SK-N-SH treated with all-trans-retinoic acid at 6 μM for 48 hours (cell line): Measurements from ENCODE around the gene EPN2.

ENCODE experiments used
- ESRRG ChIP-seq: fragments of 250-450 bp; sonication (Bioruptor Pico); IDR thresholded peaks from 2 replicates; pipeline ENCODE4 v1.6.1; 2021; ENCODE audit warnings: mild to moderate bottlenecking
- ISL1 ChIP-seq: fragments of 250-450 bp; sonication (Bioruptor Pico); IDR thresholded peaks from 2 replicates; pipeline ENCODE4 v2.1.2; 2022; ENCODE audit warnings: mild to moderate bottlenecking, moderate library complexity
- SNAI2 ChIP-seq: fragments of 250-450 bp; sonication (Bioruptor Pico); IDR thresholded peaks from 2 replicates; pipeline ENCODE4 v1.5.0; 2020; ENCODE audit warnings: mild to moderate bottlenecking, moderate library complexity
- ZFP30 ChIP-seq: fragments of 450-650 bp; formaldehyde crosslinking; IDR thresholded peaks from 2 replicates; pipeline ENCODE4 v1.5.0; 2022; ENCODE audit warnings: mild to moderate bottlenecking, moderate library complexity
- TF ChIP-seq, protein P1 (sequence below): fragments of 250-450 bp; sonication (Bioruptor Pico); IDR thresholded peaks from 2 replicates; pipeline ENCODE4 v1.5.0; 2020; ENCODE audit warnings: mild to moderate bottlenecking, moderate library complexity
- TF ChIP-seq, protein P2 (sequence below): fragments of 250-450 bp; sonication (Bioruptor Pico); IDR thresholded peaks from 2 replicates; pipeline ENCODE4 v1.5.1; 2020; ENCODE audit warnings: low read depth, mild to moderate bottlenecking, moderate library complexity

DNA sequence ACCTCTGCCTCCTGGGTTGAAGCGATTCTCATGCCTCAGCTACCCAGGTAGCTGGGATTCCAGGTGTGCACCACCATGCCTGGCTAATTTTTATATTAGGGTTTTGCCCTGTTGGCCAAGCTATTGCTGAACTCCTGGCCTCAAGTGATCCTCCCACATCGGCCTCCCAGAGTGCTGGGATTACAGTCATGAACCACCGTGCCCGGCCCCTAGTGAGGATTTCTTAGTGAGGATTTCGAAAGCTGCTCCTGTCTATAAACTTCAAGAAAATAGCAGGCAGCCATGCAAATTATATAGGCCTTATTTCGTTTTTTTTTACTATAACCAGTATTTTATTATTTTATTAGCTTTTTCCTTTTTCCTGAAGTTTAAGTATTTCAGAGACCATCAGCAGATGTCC, 41.6 kb downstream of the EPN2 start:
- no peak for TF ChIP-seq ZFP30 (CRISPR knock-in tag)
- TF ChIP-seq, protein P1, sequence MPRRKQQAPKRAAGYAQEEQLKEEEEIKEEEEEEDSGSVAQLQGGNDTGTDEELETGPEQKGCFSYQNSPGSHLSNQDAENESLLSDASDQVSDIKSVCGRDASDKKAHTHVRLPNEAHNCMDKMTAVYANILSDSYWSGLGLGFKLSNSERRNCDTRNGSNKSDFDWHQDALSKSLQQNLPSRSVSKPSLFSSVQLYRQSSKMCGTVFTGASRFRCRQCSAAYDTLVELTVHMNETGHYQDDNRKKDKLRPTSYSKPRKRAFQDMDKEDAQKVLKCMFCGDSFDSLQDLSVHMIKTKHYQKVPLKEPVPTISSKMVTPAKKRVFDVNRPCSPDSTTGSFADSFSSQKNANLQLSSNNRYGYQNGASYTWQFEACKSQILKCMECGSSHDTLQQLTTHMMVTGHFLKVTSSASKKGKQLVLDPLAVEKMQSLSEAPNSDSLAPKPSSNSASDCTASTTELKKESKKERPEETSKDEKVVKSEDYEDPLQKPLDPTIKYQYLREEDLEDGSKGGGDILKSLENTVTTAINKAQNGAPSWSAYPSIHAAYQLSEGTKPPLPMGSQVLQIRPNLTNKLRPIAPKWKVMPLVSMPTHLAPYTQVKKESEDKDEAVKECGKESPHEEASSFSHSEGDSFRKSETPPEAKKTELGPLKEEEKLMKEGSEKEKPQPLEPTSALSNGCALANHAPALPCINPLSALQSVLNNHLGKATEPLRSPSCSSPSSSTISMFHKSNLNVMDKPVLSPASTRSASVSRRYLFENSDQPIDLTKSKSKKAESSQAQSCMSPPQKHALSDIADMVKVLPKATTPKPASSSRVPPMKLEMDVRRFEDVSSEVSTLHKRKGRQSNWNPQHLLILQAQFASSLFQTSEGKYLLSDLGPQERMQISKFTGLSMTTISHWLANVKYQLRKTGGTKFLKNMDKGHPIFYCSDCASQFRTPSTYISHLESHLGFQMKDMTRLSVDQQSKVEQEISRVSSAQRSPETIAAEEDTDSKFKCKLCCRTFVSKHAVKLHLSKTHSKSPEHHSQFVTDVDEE (CRISPR knock-in tag), result no peak
- TF ChIP-seq, protein P2, sequence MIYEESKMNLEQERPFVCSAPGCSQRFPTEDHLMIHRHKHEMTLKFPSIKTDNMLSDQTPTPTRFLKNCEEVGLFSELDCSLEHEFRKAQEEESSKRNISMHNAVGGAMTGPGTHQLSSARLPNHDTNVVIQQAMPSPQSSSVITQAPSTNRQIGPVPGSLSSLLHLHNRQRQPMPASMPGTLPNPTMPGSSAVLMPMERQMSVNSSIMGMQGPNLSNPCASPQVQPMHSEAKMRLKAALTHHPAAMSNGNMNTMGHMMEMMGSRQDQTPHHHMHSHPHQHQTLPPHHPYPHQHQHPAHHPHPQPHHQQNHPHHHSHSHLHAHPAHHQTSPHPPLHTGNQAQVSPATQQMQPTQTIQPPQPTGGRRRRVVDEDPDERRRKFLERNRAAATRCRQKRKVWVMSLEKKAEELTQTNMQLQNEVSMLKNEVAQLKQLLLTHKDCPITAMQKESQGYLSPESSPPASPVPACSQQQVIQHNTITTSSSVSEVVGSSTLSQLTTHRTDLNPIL (CRISPR knock-in tag), result no peak
- TF ChIP-seq ESRRG (CRISPR knock-in tag), result no peak
- no peak for TF ChIP-seq ISL1
- TF ChIP-seq SNAI2, result no peak
